GM23248 (cell line): ENCODE results near the gene SLC38A11. TPM values are rescaled to one million over a fixed set of nuclear protein-coding genes. Genes with fewer than 3 reads are reported as not detected.
"Not testable (repeated sequence)": the region's sequence is repeated elsewhere in the genome, so short reads cannot be mapped to it uniquely, and the experiment has no call there.

Source experiments
- DNase-seq: peaks from one replicate; pipeline ENCODE4 v3.0.0-alpha.2; 2015
- H2AFZ ChIP-seq: fragments of 200-600 bp; sonication (generic); 2 replicates; pipeline ENCODE4 v1.6.1; 2016; ENCODE audit warnings: antibody characterized with exemption
- H3F3A ChIP-seq: fragments of 200-600 bp; sonication (generic); 2 replicates; pipeline ENCODE4 v1.6.1; 2016; ENCODE audit warnings: mild to moderate bottlenecking, antibody characterized with exemption, mixed run types; ENCODE audit not compliant: insufficient read depth
- H3K27ac ChIP-seq: fragments of 200-600 bp; sonication (generic); 2 replicates; pipeline ENCODE4 v1.5.1; 2016; ENCODE audit warnings: mild to moderate bottlenecking
- H3K27me3 ChIP-seq: fragments of 200-600 bp; sonication (generic); replicated peaks from 2 replicates; pipeline ENCODE4 v1.6.1; 2016; ENCODE audit warnings: mild to moderate bottlenecking; ENCODE audit not compliant: insufficient read depth
- H3K36me3 ChIP-seq: fragments of 200-600 bp; sonication (generic); 2 replicates; pipeline ENCODE4 v1.6.1; 2016; ENCODE audit warnings: low read depth, mild to moderate bottlenecking
- H3K4me1 ChIP-seq: fragments of 200-600 bp; sonication (generic); 2 replicates; pipeline ENCODE4 v1.6.1; 2016; ENCODE audit warnings: mild to moderate bottlenecking; ENCODE audit not compliant: insufficient read depth
- H3K4me2 ChIP-seq: fragments of 200-600 bp; sonication (generic); one replicate; pipeline ENCODE4 v1.6.1; 2016; ENCODE audit warnings: mild to moderate bottlenecking; ENCODE audit not compliant: unreplicated experiment
- H3K4me3 ChIP-seq: fragments of 200-600 bp; sonication (generic); 2 replicates; pipeline ENCODE4 v1.5.1; 2016; ENCODE audit warnings: mild to moderate bottlenecking
- H3K79me2 ChIP-seq: fragments of 200-600 bp; sonication (generic); 2 replicates; pipeline ENCODE4 v1.6.1; 2016; ENCODE audit warnings: mild to moderate bottlenecking; ENCODE audit not compliant: insufficient read depth
- H3K9ac ChIP-seq: fragments of 200-600 bp; sonication (generic); 2 replicates; pipeline ENCODE4 v1.6.1; 2016; ENCODE audit warnings: mild to moderate bottlenecking
- H3K9me2 ChIP-seq: fragments of 200-600 bp; sonication (generic); 2 replicates; pipeline ENCODE4 v1.6.1; 2016; ENCODE audit warnings: mixed run types, mild to moderate bottlenecking, moderate library complexity; ENCODE audit not compliant: insufficient read depth
- H3K9me3 ChIP-seq: fragments of 200-600 bp; sonication (generic); one replicate; pipeline ENCODE4 v1.6.1; 2017; ENCODE audit warnings: low read depth
- H4K20me1 ChIP-seq: fragments of 200-600 bp; sonication (generic); 2 replicates; pipeline ENCODE4 v1.6.0; 2016; ENCODE audit not compliant: insufficient read depth
- EZH2 ChIP-seq: fragments of 200-600 bp; sonication (generic); IDR thresholded peaks from 2 replicates; pipeline ENCODE4 v1.6.1; 2018; ENCODE audit warnings: antibody characterized with exemption, mild to moderate bottlenecking; ENCODE audit not compliant: insufficient read depth, poor library complexity, severe bottlenecking
- EZH2phosphoT487 ChIP-seq: fragments of 200-600 bp; sonication (generic); IDR thresholded peaks from 2 replicates; pipeline ENCODE4 v1.6.1; 2018; ENCODE audit warnings: antibody characterized with exemption, moderate library complexity, mild to moderate bottlenecking, low read depth; ENCODE audit not compliant: insufficient read depth
- WGBS, 2 experiments: methylation state at CpG; one replicate each; pipeline ENCODE4 v1.1.6; 2015 to 2017; ENCODE audit warnings: low lambda C conversion rate in 2 of 2, low coverage in 1 of 2; ENCODE audit errors: missing lambda C conversion rate in 2 of 2; 5-methylcytosine and 5-hydroxymethylcytosine counted together
- in situ Hi-C: fragments of 300-500 bp; cut with MboI; formaldehyde crosslinking; loops from 2 replicates; pipeline ENCODE4 v1.15.0; 2020
- polyA plus RNA-seq: library from polyadenylated mRNA; unstranded; fragments of >200 nt; fragmentation: Nextera tagmentation; extraction: Ambion mirVana; gene quantifications from 2 replicates; pipeline ENCODE4 v1.2.1, GENCODE V29; 2016
- total RNA-seq: library from RNA; depleted of rRNA; stranded (reverse); fragments of >200 nt; shearing (Covaris generic); gene quantifications from 2 replicates; pipeline ENCODE4 v1.2.3, GENCODE V29; 2014

The SLC38A11 gene
- total and polyA plus RNA-seq, 2 experiments from 2014 or later, result not detected

DNA sequence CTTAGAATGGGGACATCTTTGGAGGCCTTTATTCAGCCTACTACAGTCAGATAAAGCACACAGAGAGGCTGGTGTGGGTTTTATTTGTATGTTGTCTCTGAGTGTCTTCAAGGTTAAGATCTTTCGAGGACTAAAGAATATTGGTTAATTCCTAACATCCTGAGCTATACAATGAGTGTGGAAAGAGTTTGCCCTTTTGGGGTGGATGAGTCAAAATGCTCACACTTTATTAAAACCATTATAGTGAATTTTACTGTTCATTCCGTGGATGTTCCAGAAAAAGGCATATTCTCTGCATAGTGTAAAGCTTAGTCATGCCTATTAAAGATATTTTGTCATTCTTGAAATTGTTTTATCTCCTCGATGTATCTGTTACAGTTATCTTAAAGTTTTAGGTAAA is 29.1 kb upstream of the SLC38A11 start:
- TF ChIP-seq EZH2phosphoT487 (no peak), EZH2 (no peak)
- Histone ChIP-seq H3K9me3 (no peaks in the 10 kb centered on the region), H2AFZ (no peak overlapping the region), H3K4me1 (peaks cover 44% of the 10 kb centered on the region), H3K4me2 (peak overlapping the region; percentile 16), H3K9ac (no peak overlapping the region), H3K36me3 (no peaks in the 10 kb centered on the region), H3K27me3 (no peaks in the 10 kb centered on the region), H3K79me2 (no peaks in the 10 kb centered on the region), H3F3A (peaks cover 30% of the 10 kb centered on the region), H3K4me3 (no peak overlapping the region), H3K27ac (peak overlapping the region; percentile 26; the same call in 1 of the 2 replicates), H4K20me1 (no peaks in the 10 kb centered on the region), H3K9me2 (no peaks in the 10 kb centered on the region)
- WGBS, 2 experiments, result 1% methylated on average over 3 of the region's 3 CpGs
- DNase-seq, result peak; percentile 50
- in situ Hi-C loops, result loop anchor here (10.0 kb wide), 1 partner anchor 250 kb away; no protein-coding TSS in a partner anchor

DNA sequence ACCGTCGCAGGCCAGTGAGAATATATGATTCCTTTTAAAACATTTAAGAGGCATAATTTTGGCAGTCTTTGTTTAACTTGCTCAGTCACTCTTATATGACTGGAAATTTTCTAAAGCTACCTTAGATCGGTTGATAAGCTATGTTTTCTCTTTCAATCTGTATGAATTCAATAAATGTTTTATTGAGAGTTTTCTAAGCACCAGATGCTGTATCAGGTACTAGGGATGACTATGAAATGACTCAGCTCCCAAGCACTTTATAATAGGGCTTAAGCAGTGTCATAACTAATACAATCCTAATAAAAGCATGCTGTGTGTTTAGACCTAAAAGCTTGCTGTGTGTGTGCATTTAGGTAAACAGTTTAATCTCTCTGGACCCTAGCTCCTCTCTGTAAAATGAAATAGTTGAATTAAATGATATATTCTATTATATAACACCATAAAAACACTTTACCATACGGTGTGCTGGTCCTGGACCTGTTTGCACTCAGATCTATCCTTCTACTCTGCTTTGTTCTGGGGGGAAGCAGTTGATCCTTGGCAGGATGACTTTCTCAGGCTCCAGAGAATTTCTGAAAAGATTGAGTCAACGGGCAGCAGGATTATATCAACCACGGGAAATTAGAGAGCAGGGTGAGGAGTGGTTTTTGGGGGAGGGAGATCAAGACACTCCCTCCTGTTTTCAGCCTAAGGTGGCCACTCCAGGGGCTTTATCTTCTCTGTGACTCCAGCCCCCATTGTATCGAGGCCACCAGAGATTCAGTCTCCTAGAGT is 26.1 kb upstream of the SLC38A11 start:
- in situ Hi-C loops, result loop anchor here (10.0 kb wide), 1 partner anchor 247 kb away; no protein-coding TSS in a partner anchor
- Histone ChIP-seq H3K4me1 (peaks cover 49% of the 10 kb centered on the region), H3K79me2 (no peaks in the 10 kb centered on the region), H3K27ac (peak overlapping the region; percentile 42), H4K20me1 (no peaks in the 10 kb centered on the region), H2AFZ (no peak overlapping the region), H3K4me3 (no peak overlapping the region), H3K36me3 (no peaks in the 10 kb centered on the region), H3K9me2 (no peaks in the 10 kb centered on the region), H3F3A (peaks cover 34% of the 10 kb centered on the region), H3K27me3 (no peaks in the 10 kb centered on the region), H3K9ac (no peak overlapping the region), H3K9me3 (no peaks in the 10 kb centered on the region), H3K4me2 (peak overlapping the region; percentile 53)
- DNase-seq, result peak; percentile 58
- TF ChIP-seq EZH2phosphoT487 (no peak), EZH2 (no peak)
- 36 to 39% methylated on average over 7 of the region's 7 CpGs for WGBS, 2 experiments

DNA sequence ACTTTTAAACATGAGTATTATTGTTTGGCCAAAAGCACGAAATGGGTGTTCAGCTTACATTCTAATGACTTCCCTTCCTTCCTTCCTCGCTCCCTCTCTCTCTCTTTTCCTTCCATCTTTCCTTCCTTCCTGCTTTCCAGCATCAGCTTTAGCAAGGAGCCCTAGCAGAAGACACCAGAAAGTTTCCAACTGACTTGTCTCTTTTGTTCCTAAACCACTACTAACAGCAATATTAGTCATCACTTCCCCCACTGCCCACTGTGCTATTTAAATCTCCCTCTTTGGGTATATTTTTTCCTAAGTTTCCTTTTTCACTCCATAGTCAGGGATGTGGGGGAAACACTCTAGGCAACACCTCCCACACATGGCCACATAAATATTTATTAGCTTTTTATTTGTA is 25.4 kb upstream of the SLC38A11 start:
- H3K9me2 ChIP-seq, H3K4me3 ChIP-seq, H4K20me1 ChIP-seq, H2AFZ ChIP-seq, H3K27me3 ChIP-seq, H3K36me3 ChIP-seq, H3K9ac ChIP-seq, H3K79me2 ChIP-seq, H3K9me3 ChIP-seq: not testable (repeated sequence)
- in situ Hi-C loops, result loop anchor here (10.0 kb wide), 1 partner anchor 246 kb away; no protein-coding TSS in a partner anchor
- 61 to 63% methylated on average over 2 of the region's 2 CpGs for WGBS, 2 experiments
- DNase-seq, result peak; percentile 35
- H3K27ac ChIP-seq, result peak overlapping the region; percentile 42
- peak overlapping the region; percentile 53 for H3K4me2 ChIP-seq
- peaks cover 41% of the 10 kb centered on the region for H3F3A ChIP-seq
- peaks cover 51% of the 10 kb centered on the region for H3K4me1 ChIP-seq

DNA sequence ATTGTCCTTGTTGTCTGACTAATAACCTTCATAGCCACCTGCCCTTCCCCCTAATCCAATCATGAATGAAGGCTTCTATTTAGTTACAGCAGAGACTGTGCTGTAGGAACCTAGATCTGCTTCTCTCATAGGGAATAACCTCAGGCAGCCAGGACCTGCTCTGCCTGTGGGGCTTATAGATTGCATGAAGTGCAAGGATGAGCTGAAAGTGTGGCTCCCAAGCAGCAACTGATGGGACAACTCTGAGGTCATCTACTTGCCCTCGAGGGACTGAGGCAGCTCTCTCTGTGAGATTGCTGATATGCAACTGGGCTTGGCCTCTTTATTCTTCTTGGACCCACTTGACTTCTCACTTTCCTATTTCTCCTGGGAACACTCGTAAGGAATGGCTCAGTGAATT is 23.8 kb upstream of the SLC38A11 start:
- 95 to 96% methylated on average over 2 of the region's 2 CpGs for WGBS, 2 experiments
- in situ Hi-C loops, result no loop called here
- H3K79me2 ChIP-seq, result no peaks in the 10 kb centered on the region
- no peak overlapping the region for H2AFZ ChIP-seq
- no peaks in the 10 kb centered on the region; the same call in 1 of the 2 replicates for H4K20me1 ChIP-seq
- H3K9ac ChIP-seq, result no peak overlapping the region
- no peaks in the 10 kb centered on the region for H3K36me3 ChIP-seq
- H3K4me3 ChIP-seq, result no peak overlapping the region
- no peak for DNase-seq
- H3K4me1 ChIP-seq, result peaks cover 50% of the 10 kb centered on the region
- H3K27ac ChIP-seq, result no peak overlapping the region
- H3K9me2 ChIP-seq, result no peaks in the 10 kb centered on the region
- TF ChIP-seq EZH2phosphoT487 (no peak), EZH2 (no peak)
- H3K9me3 ChIP-seq, result no peaks in the 10 kb centered on the region
- peaks cover 35% of the 10 kb centered on the region for H3F3A ChIP-seq
- no peaks in the 10 kb centered on the region for H3K27me3 ChIP-seq
- no peak overlapping the region for H3K4me2 ChIP-seq

DNA sequence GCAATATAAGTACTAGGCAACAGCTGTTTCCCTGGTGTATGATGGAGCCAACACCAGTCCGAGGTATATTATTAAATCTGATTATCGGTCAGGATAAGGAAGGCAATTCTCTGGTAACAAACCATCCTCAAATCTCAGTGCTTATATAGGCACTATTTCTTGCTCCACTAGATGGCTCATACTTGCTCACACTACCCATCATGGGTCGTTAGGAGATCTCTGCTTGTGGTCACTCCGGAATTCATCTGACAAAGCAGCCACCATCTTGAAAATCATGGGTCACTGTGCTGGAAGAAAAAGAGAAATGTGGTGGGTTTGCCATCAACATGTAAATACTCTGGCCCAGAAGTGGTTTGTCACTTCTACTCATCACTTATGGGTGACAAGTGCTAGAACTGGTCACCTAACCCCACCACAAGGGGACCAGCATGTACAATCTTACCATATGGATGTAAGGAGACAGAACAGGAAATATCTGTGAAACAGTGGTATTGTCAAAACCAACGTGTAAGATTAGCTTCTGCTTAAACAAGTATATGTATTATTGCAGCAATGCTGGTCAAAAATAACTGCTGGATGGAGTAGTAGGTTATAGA is 21.6 kb upstream of the SLC38A11 start:
- Histone ChIP-seq H3F3A (peaks cover 25% of the 10 kb centered on the region), H3K4me1 (peaks cover 43% of the 10 kb centered on the region), H3K4me2 (peak overlapping the region; percentile 39)
- H3K27ac ChIP-seq, H2AFZ ChIP-seq, H4K20me1 ChIP-seq, H3K36me3 ChIP-seq, in situ Hi-C loops, H3K27me3 ChIP-seq, H3K9ac ChIP-seq, H3K79me2 ChIP-seq, H3K4me3 ChIP-seq, H3K9me3 ChIP-seq, H3K9me2 ChIP-seq, DNase-seq: not testable (repeated sequence)
- WGBS, 2 experiments, result 64 to 73% methylated on average over 5 of the region's 5 CpGs
